ENCODE measurements around the gene PLOD1. TPM values are rescaled to one million over a fixed set of nuclear protein-coding genes. Genes with fewer than 3 reads are reported as not detected.
A peak's percentile ranks its signal among the peaks of the same experiment; 100 is the strongest.

PLOD1 gene
- total RNA-seq, 1 experiment from 2014 or later: 72.4 TPM

- DNase-seq (ENCODE audit: low read depth): no peak
These were observed 43.8 kb downstream of the PLOD1 start for GRCh38 chr1:11978301-11978700.

- no peak for DNase-seq (ENCODE audit: low read depth)
These were observed 44.7 kb downstream of the PLOD1 start for GRCh38 chr1:11979028-11979850.

- peak; percentile 99 for DNase-seq (ENCODE audit: low read depth)
These were observed 45.5 kb downstream of the PLOD1 start, which contains the start of gene MFN2 for GRCh38 chr1:11979851-11980675. Gene MFN2 (plus strand): TSS chr1:11980444. CDS start chr1:11989169, 8,725 bp downstream.

- DNase-seq (ENCODE audit: low read depth): no peak
These were observed 46.1 kb downstream of the PLOD1 start for GRCh38 chr1:11980676-11980972.

- no peak for DNase-seq (ENCODE audit: low read depth)
These were observed 47.0 kb downstream of the PLOD1 start for GRCh38 chr1:11981378-11982009.

GRCh38 chr1:11982010-11982392, 47.5 kb downstream of the PLOD1 start:
- no peak for DNase-seq (ENCODE audit: low read depth)

GRCh38 chr1:11984121-11984520, 49.6 kb downstream of the PLOD1 start:
- no peak for DNase-seq (ENCODE audit: low read depth)

GRCh38 chr1:11984576-11984975, 50.1 kb downstream of the PLOD1 start:
- DNase-seq (ENCODE audit: low read depth): no peak

- no peak for DNase-seq (ENCODE audit: low read depth)
These were observed 50.7 kb downstream of the PLOD1 start for GRCh38 chr1:11985171-11985570.

- no peak for DNase-seq (ENCODE audit: low read depth)
These were observed 51.3 kb downstream of the PLOD1 start for GRCh38 chr1:11985851-11986250.

GRCh38 chr1:11989669-11990068, 55.2 kb downstream of the PLOD1 start:
- DNase-seq (ENCODE audit: low read depth): no peak

- no peak for DNase-seq (ENCODE audit: low read depth)
These were observed 56.0 kb downstream of the PLOD1 start for GRCh38 chr1:11990303-11991032.

- no peak for DNase-seq (ENCODE audit: low read depth)
These were observed 57.6 kb downstream of the PLOD1 start for GRCh38 chr1:11991969-11992676.

- DNase-seq (ENCODE audit: low read depth): no peak
These were observed 62.7 kb downstream of the PLOD1 start for GRCh38 chr1:11997081-11997850.

GRCh38 chr1:11998636-11999035, 64.1 kb downstream of the PLOD1 start:
- no peak for DNase-seq (ENCODE audit: low read depth)

- no peak for DNase-seq (ENCODE audit: low read depth)
These were observed 64.7 kb downstream of the PLOD1 start for GRCh38 chr1:11999236-11999635.

GRCh38 chr1:12001249-12001917, 66.9 kb downstream of the PLOD1 start:
- no peak for DNase-seq (ENCODE audit: low read depth)

GRCh38 chr1:12001996-12002493, 67.5 kb downstream of the PLOD1 start:
- peak; percentile 60 for DNase-seq (ENCODE audit: low read depth)

GRCh38 chr1:12003762-12004161, 69.2 kb downstream of the PLOD1 start:
- DNase-seq (ENCODE audit: low read depth): no peak
